Fibroblast of lung (primary cell): ENCODE measurements around the gene SCGB2B2. TPM values are rescaled to one million over a fixed set of nuclear protein-coding genes. Genes with fewer than 3 reads are reported as not detected.
"Not testable (repeated sequence)": the region's sequence is repeated elsewhere in the genome, so short reads cannot be mapped to it uniquely, and the experiment has no call there.

Source experiments
- DNase-seq, 2 donors: peaks; one replicate each; pipeline versions ENCODE4 v3.0.0 to v3.0.0-alpha.2; 2010; ENCODE audit warnings: low read depth in 2 of 2
- H2AFZ ChIP-seq: 2 replicates; pipeline ENCODE4 v1.5.1; 2012; ENCODE audit warnings: low read length, control low read depth, inconsistent platforms
- H3K27ac ChIP-seq: 2 replicates; pipeline ENCODE4 v1.5.1; 2011; ENCODE audit warnings: low read length, control low read depth; ENCODE audit not compliant: insufficient read depth
- H3K27me3 ChIP-seq: 2 replicates; pipeline ENCODE4 v1.5.1; 2011; ENCODE audit warnings: mild to moderate bottlenecking, low read length; ENCODE audit not compliant: control insufficient read depth, insufficient read depth
- H3K36me3 ChIP-seq: 2 replicates; pipeline ENCODE4 v1.5.1; 2011; ENCODE audit warnings: low read length; ENCODE audit not compliant: control insufficient read depth, insufficient read depth
- H3K4me1 ChIP-seq: 2 replicates; pipeline ENCODE4 v1.5.1; 2011; ENCODE audit warnings: low read length; ENCODE audit not compliant: control insufficient read depth, insufficient read depth; ENCODE audit errors: extremely low read depth
- H3K4me2 ChIP-seq: 2 replicates; pipeline ENCODE4 v1.5.1; 2011; ENCODE audit warnings: low read length, control low read depth; ENCODE audit not compliant: insufficient read depth; ENCODE audit errors: extremely low read depth
- H3K4me3 ChIP-seq, 4 experiments: fragments of 200-600 bp in 1 of 4; sonication (generic) in 1 of 4; replicated peaks in 1 of 4; 2 replicates each; pipeline ENCODE4 v1.5.1; 2011 to 2016; ENCODE audit warnings: low read length in 4 of 4, low read depth in 3 of 4, mild to moderate bottlenecking in 3 of 4, control low read depth in 2 of 4, inconsistent platforms in 1 of 4, mixed read lengths in 1 of 4; ENCODE audit not compliant: insufficient read depth in 1 of 4; ENCODE audit errors: control extremely low read depth in 1 of 4
- H3K79me2 ChIP-seq: 2 replicates; pipeline ENCODE4 v1.5.1; 2012; ENCODE audit warnings: mild to moderate bottlenecking, low read length, inconsistent platforms; ENCODE audit not compliant: control insufficient read depth, insufficient read depth
- H3K9ac ChIP-seq: 2 replicates; pipeline ENCODE4 v1.5.1; 2011; ENCODE audit warnings: mild to moderate bottlenecking, low read length, control low read depth; ENCODE audit not compliant: insufficient read depth
- H3K9me3 ChIP-seq: 2 replicates; pipeline ENCODE4 v1.5.1; 2012; ENCODE audit warnings: low read depth, low read length; ENCODE audit not compliant: control insufficient read depth, insufficient read depth
- H4K20me1 ChIP-seq: 2 replicates; pipeline ENCODE4 v1.5.1; 2011; ENCODE audit warnings: low read length; ENCODE audit not compliant: control insufficient read depth, insufficient read depth; ENCODE audit errors: extremely low read depth
- CTCF ChIP-seq, 2 donors: IDR thresholded peaks in 1 of 2; conservative IDR thresholded peaks in 1 of 2; 1 replicate in 1 of 2; 2 replicates in 1 of 2; pipeline ENCODE4 v1.5.1; 2011 to 2012; ENCODE audit warnings: low read length in 2 of 2, control low read depth in 1 of 2, inconsistent platforms in 1 of 2, low read depth in 1 of 2, mild to moderate bottlenecking in 1 of 2
- EZH2 ChIP-seq: IDR thresholded peaks from 2 replicates; pipeline ENCODE4 v1.5.1; 2012; ENCODE audit warnings: low read length, control low read depth, mild to moderate bottlenecking; ENCODE audit errors: missing control alignments
- polyA plus RNA-seq, 2 donors: library from polyadenylated mRNA; depleted of rRNA in 1 of 2; stranded (reverse) in 1 of 2; unstranded in 1 of 2; fragments of >200 nt; gene quantifications; 2 replicates each; pipeline ENCODE4 v1.2.1, GENCODE V29; 2011 to 2012; ENCODE audit warnings: missing spikeins in 1 of 2
- total RNA-seq: library from RNA; depleted of rRNA; stranded (reverse); fragments of >200 nt; gene quantifications from 2 replicates; pipeline ENCODE4 v1.2.1, GENCODE V29; 2014

Gene SCGB2B2
- total and polyA plus RNA-seq, 2 donors (not counting 1 experiment from before 2014, with no cell fraction given): 0.50 TPM; not detected in 1

- Histone ChIP-seq H2AFZ (no peak overlapping the region), H3K4me3 (no peak overlapping the region), H3K4me1 (no peaks in the 10 kb centered on the region), H3K36me3 (no peaks in the 10 kb centered on the region), H3K9ac (no peak overlapping the region), H4K20me1 (no peaks in the 10 kb centered on the region), H3K4me2 (no peak overlapping the region), H3K27me3 (no peaks in the 10 kb centered on the region), H3K27ac (no peak overlapping the region), H3K9me3 (no peaks in the 10 kb centered on the region), H3K79me2 (no peaks in the 10 kb centered on the region)
- DNase-seq: no peak
- no peak for TF ChIP-seq EZH2
- no peak for TF ChIP-seq CTCF (conservative IDR thresholded peaks at IDR 0.05 in 1 of 2, IDR thresholded peaks at IDR 0.05 in 1 of 2; ENCODE audit: low read depth in 1 of 2, low read length in 2 of 2)
These were observed 5.0 kb downstream of the SCGB2B2 start for GRCh38 chr19:34671972-34672371.

GRCh38 chr19:34669305-34669704, 7.7 kb downstream of the SCGB2B2 start:
- Histone ChIP-seq H3K36me3 (no peaks in the 10 kb centered on the region), H3K9ac (no peak overlapping the region), H3K4me1 (no peaks in the 10 kb centered on the region), H3K4me3 (no peak overlapping the region), H3K79me2 (no peaks in the 10 kb centered on the region), H3K4me2 (no peak overlapping the region), H3K27ac (no peak overlapping the region), H3K27me3 (no peaks in the 10 kb centered on the region), H3K9me3 (no peaks in the 10 kb centered on the region), H4K20me1 (no peaks in the 10 kb centered on the region), H2AFZ (no peak overlapping the region)
- DNase-seq: no peak
- TF ChIP-seq CTCF (conservative IDR thresholded peaks at IDR 0.05 in 1 of 2, IDR thresholded peaks at IDR 0.05 in 1 of 2; ENCODE audit: low read depth in 1 of 2, low read length in 2 of 2) (no peak), EZH2 (no peak)

GRCh38 chr19:34668690-34669089, 8.3 kb downstream of the SCGB2B2 start:
- not testable (repeated sequence) for H3K27me3 ChIP-seq, H3K4me3 ChIP-seq, H3K9ac ChIP-seq, H3K27ac ChIP-seq, H3K36me3 ChIP-seq, H3K4me2 ChIP-seq, H3K79me2 ChIP-seq, H3K9me3 ChIP-seq, H4K20me1 ChIP-seq, H2AFZ ChIP-seq, DNase-seq, H3K4me1 ChIP-seq

- not testable (repeated sequence) for DNase-seq, H3K4me3 ChIP-seq, H4K20me1 ChIP-seq, H3K9ac ChIP-seq, H3K4me2 ChIP-seq, H3K27me3 ChIP-seq, H3K79me2 ChIP-seq, H3K36me3 ChIP-seq, H3K27ac ChIP-seq, H2AFZ ChIP-seq, H3K9me3 ChIP-seq, H3K4me1 ChIP-seq
These were observed 8.8 kb downstream of the SCGB2B2 start for GRCh38 chr19:34668077-34668689.
